GM23248 (cell line): ENCODE data around the gene STX1B. TPM values are rescaled to one million over a fixed set of nuclear protein-coding genes. Genes with fewer than 3 reads are reported as not detected.
"Not testable (repeated sequence)": the region's sequence is repeated elsewhere in the genome, so short reads cannot be mapped to it uniquely, and the experiment has no call there.

Experiments used
- DNase-seq: peaks from one replicate; pipeline ENCODE4 v3.0.0-alpha.2; 2015
- H2AFZ ChIP-seq: fragments of 200-600 bp; sonication (generic); 2 replicates; pipeline ENCODE4 v1.6.1; 2016; ENCODE audit warnings: antibody characterized with exemption
- H3F3A ChIP-seq: fragments of 200-600 bp; sonication (generic); 2 replicates; pipeline ENCODE4 v1.6.1; 2016; ENCODE audit warnings: mild to moderate bottlenecking, antibody characterized with exemption, mixed run types; ENCODE audit not compliant: insufficient read depth
- H3K27ac ChIP-seq: fragments of 200-600 bp; sonication (generic); 2 replicates; pipeline ENCODE4 v1.5.1; 2016; ENCODE audit warnings: mild to moderate bottlenecking
- H3K27me3 ChIP-seq: fragments of 200-600 bp; sonication (generic); replicated peaks from 2 replicates; pipeline ENCODE4 v1.6.1; 2016; ENCODE audit warnings: mild to moderate bottlenecking; ENCODE audit not compliant: insufficient read depth
- H3K36me3 ChIP-seq: fragments of 200-600 bp; sonication (generic); 2 replicates; pipeline ENCODE4 v1.6.1; 2016; ENCODE audit warnings: low read depth, mild to moderate bottlenecking
- H3K4me1 ChIP-seq: fragments of 200-600 bp; sonication (generic); 2 replicates; pipeline ENCODE4 v1.6.1; 2016; ENCODE audit warnings: mild to moderate bottlenecking; ENCODE audit not compliant: insufficient read depth
- H3K4me2 ChIP-seq: fragments of 200-600 bp; sonication (generic); one replicate; pipeline ENCODE4 v1.6.1; 2016; ENCODE audit warnings: mild to moderate bottlenecking; ENCODE audit not compliant: unreplicated experiment
- H3K4me3 ChIP-seq: fragments of 200-600 bp; sonication (generic); 2 replicates; pipeline ENCODE4 v1.5.1; 2016; ENCODE audit warnings: mild to moderate bottlenecking
- H3K79me2 ChIP-seq: fragments of 200-600 bp; sonication (generic); 2 replicates; pipeline ENCODE4 v1.6.1; 2016; ENCODE audit warnings: mild to moderate bottlenecking; ENCODE audit not compliant: insufficient read depth
- H3K9ac ChIP-seq: fragments of 200-600 bp; sonication (generic); 2 replicates; pipeline ENCODE4 v1.6.1; 2016; ENCODE audit warnings: mild to moderate bottlenecking
- H3K9me2 ChIP-seq: fragments of 200-600 bp; sonication (generic); 2 replicates; pipeline ENCODE4 v1.6.1; 2016; ENCODE audit warnings: mixed run types, mild to moderate bottlenecking, moderate library complexity; ENCODE audit not compliant: insufficient read depth
- H3K9me3 ChIP-seq: fragments of 200-600 bp; sonication (generic); one replicate; pipeline ENCODE4 v1.6.1; 2017; ENCODE audit warnings: low read depth
- H4K20me1 ChIP-seq: fragments of 200-600 bp; sonication (generic); 2 replicates; pipeline ENCODE4 v1.6.0; 2016; ENCODE audit not compliant: insufficient read depth
- EZH2 ChIP-seq: fragments of 200-600 bp; sonication (generic); IDR thresholded peaks from 2 replicates; pipeline ENCODE4 v1.6.1; 2018; ENCODE audit warnings: antibody characterized with exemption, mild to moderate bottlenecking; ENCODE audit not compliant: insufficient read depth, poor library complexity, severe bottlenecking
- EZH2phosphoT487 ChIP-seq: fragments of 200-600 bp; sonication (generic); IDR thresholded peaks from 2 replicates; pipeline ENCODE4 v1.6.1; 2018; ENCODE audit warnings: antibody characterized with exemption, moderate library complexity, mild to moderate bottlenecking, low read depth; ENCODE audit not compliant: insufficient read depth
- WGBS, 2 experiments: methylation state at CpG; one replicate each; pipeline ENCODE4 v1.1.6; 2015 to 2017; ENCODE audit warnings: low lambda C conversion rate in 2 of 2, low coverage in 1 of 2; ENCODE audit errors: missing lambda C conversion rate in 2 of 2; 5-methylcytosine and 5-hydroxymethylcytosine counted together
- in situ Hi-C: fragments of 300-500 bp; cut with MboI; formaldehyde crosslinking; loops from 2 replicates; pipeline ENCODE4 v1.15.0; 2020
- polyA plus RNA-seq: library from polyadenylated mRNA; unstranded; fragments of >200 nt; fragmentation: Nextera tagmentation; extraction: Ambion mirVana; gene quantifications from 2 replicates; pipeline ENCODE4 v1.2.1, GENCODE V29; 2016
- total RNA-seq: library from RNA; depleted of rRNA; stranded (reverse); fragments of >200 nt; shearing (Covaris generic); gene quantifications from 2 replicates; pipeline ENCODE4 v1.2.3, GENCODE V29; 2014

Gene STX1B
- total and polyA plus RNA-seq, 2 experiments from 2014 or later: 0.23 to 2.3 TPM

DNA sequence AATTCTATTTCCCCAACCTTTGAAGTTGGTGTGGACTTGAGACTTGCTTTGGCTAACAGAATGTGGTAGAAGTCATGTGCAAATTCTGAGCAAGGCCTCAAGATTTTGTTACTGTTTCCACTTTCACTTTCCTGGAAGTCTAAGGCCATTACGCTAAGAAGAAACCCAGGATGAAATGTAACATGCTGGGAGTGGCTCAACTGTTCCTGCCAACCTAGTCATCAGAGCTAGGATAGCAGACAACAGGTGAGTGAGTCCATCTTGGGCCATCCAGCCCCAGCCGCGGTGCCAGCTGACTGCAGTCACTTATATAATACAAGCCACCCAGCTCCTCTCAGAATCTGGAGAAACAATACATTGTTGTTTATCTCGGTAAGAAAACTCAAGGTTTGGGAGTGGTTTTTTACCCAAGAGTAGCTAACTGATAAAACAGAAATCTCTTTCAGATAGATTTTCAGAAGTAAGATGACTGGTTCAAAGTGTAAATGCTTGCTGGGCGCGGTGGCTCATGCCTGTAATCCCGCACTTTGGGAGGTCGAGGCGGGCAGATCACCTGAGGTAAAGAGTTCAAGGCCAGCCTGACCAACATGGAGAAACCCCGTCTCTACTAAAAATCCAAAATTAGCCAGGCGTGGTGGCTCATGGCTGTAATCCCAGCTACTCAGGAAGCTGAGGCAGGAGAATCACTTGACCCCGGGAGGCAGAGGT, 12.3 kb upstream of the STX1B start:
- Histone ChIP-seq H3K36me3 (no peaks in the 10 kb centered on the region), H3K9me3 (no peaks in the 10 kb centered on the region), H2AFZ (no peak overlapping the region), H3K9me2 (no peaks in the 10 kb centered on the region), H3K4me2 (no peak overlapping the region), H3K79me2 (no peaks in the 10 kb centered on the region), H3K4me3 (no peak overlapping the region), H4K20me1 (no peaks in the 10 kb centered on the region), H3K27ac (no peak overlapping the region), H3K9ac (no peak overlapping the region), H3K27me3 (no peaks in the 10 kb centered on the region), H3K4me1 (no peaks in the 10 kb centered on the region), H3F3A (no peaks in the 10 kb centered on the region)
- 83% methylated on average over 12 of the region's 12 CpGs for WGBS, 2 experiments
- DNase-seq: peak; percentile 2
- TF ChIP-seq EZH2: no peak
- no peak for TF ChIP-seq EZH2phosphoT487
- in situ Hi-C loops: no loop called here

DNA sequence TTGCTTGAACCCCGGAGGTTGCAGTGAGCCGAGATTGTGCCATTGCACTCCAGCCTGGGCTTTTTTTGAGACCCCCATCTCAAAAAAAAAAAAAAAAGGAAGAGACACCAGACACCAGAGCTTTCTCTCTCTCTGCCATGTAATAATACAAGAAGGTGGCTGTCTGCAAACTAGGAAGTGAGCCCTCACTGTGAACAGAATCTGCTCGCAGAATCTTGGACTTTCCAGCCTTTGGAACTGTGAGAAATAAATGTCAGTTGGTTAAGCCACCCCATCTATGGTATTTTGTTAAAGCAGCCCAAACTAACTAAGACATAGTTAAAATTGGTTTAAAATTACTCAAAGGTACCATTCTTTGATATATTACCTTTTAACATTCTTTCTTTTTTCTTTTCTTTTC, 10.1 kb upstream of the STX1B start:
- no peak overlapping the region for H3K9ac ChIP-seq
- no peaks in the 10 kb centered on the region for H3K79me2 ChIP-seq
- H4K20me1 ChIP-seq: no peaks in the 10 kb centered on the region
- H3K27ac ChIP-seq: no peak overlapping the region
- no peak for DNase-seq
- in situ Hi-C loops: no loop called here
- no peak overlapping the region for H3K4me2 ChIP-seq
- no peak overlapping the region for H2AFZ ChIP-seq
- 83 to 90% methylated on average over 3 of the region's 3 CpGs for WGBS, 2 experiments
- no peak overlapping the region for H3K4me3 ChIP-seq
- no peaks in the 10 kb centered on the region for H3K9me3 ChIP-seq
- no peaks in the 10 kb centered on the region for H3K9me2 ChIP-seq
- H3F3A ChIP-seq: no peaks in the 10 kb centered on the region
- H3K36me3 ChIP-seq: no peaks in the 10 kb centered on the region
- no peaks in the 10 kb centered on the region for H3K4me1 ChIP-seq
- TF ChIP-seq EZH2 (no peak), EZH2phosphoT487 (no peak)
- H3K27me3 ChIP-seq: no peaks in the 10 kb centered on the region

DNA sequence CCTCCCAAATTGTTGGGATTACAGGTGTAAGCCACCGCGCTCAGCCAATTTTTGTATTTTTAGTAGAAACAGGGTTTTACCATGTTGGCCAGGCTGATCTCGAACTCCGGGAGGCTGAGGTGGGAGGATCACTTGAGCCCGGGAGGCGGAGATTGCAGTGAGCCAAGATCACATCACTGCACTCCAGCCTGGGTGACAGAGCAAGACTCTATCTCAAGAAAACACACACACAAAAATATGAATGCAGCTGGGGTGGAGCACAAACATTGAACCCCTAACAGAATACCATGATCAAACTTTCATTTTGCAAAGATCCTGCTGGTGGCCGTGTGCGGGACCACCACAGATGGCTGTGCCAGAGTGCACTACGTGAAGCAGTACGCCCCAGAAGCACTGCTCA, 7.3 kb upstream of the STX1B start:
- H3K4me1 ChIP-seq, in situ Hi-C loops: not testable (repeated sequence)
- WGBS, 2 experiments: 89 to 91% methylated on average over 10 of the region's 10 CpGs

DNA sequence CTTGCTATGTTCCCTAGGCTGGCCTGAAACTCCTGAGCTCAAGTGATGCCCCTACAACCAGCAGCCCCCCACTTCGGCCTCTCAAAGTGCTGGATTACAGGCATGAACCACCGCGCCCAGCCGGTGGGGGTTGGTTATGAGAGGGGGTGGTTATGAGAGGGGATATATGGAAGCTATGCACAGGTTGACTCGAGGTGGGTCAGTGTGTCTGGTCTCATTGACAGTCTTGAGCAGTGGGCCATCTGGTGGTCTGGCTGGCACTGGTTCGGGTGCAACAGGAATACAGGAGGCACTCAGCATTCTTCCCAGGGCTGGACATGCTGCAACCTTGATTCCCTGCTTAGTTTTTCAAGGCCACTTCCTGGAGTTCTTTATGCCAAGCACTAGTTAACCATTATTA, 5.6 kb upstream of the STX1B start:
- Histone ChIP-seq H3K27me3 (no peaks in the 10 kb centered on the region), H2AFZ (no peak overlapping the region), H3F3A (no peaks in the 10 kb centered on the region), H3K9me2 (no peaks in the 10 kb centered on the region), H4K20me1 (no peaks in the 10 kb centered on the region), H3K9me3 (no peaks in the 10 kb centered on the region), H3K9ac (no peak overlapping the region), H3K27ac (no peak overlapping the region), H3K79me2 (no peaks in the 10 kb centered on the region), H3K36me3 (no peaks in the 10 kb centered on the region), H3K4me2 (no peak overlapping the region), H3K4me1 (0 out of 2 replicates have a peak, but pooled peaks cover 1% of the 10 kb centered on the region), H3K4me3 (no peak overlapping the region)
- TF ChIP-seq EZH2phosphoT487: no peak
- no peak for TF ChIP-seq EZH2
- DNase-seq: no peak
- in situ Hi-C loops: no loop called here
- WGBS, 2 experiments: 69 to 70% methylated on average over 6 of the region's 6 CpGs

More for the DNA sequence above, 7.3 kb upstream of the STX1B start:
- not testable (repeated sequence) for H3K4me3 ChIP-seq, H2AFZ ChIP-seq, H3K4me2 ChIP-seq, H3F3A ChIP-seq, H3K9me2 ChIP-seq, DNase-seq, H3K9ac ChIP-seq, H3K9me3 ChIP-seq, H3K79me2 ChIP-seq, H4K20me1 ChIP-seq, H3K27me3 ChIP-seq, H3K36me3 ChIP-seq, H3K27ac ChIP-seq

DNA sequence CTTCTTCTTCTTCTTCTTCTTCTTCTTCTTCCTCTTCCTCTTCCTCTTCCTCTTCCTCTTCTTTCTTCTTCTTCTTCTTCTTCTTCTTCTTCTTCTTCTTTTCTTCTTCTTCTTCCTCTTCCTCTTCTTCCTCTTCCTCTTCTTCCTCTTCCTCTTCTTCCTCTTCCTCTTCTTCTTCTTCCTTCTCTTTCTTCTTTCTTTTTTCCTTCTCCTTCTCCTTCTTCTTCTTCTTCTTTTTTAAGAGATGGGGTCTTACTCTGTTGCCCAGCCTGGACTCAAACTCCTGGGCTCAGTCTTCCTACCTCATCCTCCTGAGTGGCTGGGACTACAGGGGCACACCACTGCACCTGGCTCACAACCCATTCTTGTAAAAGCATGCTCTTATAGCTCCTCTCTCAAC, 2.9 kb upstream of the STX1B start:
- in situ Hi-C loops, DNase-seq, H4K20me1 ChIP-seq, H3K27ac ChIP-seq, H3K79me2 ChIP-seq, H3K9me3 ChIP-seq, H3K4me2 ChIP-seq, H3K36me3 ChIP-seq, H3K9ac ChIP-seq, H3K4me3 ChIP-seq, H3F3A ChIP-seq, H3K27me3 ChIP-seq, H2AFZ ChIP-seq, H3K9me2 ChIP-seq: not testable (repeated sequence)
- H3K4me1 ChIP-seq: peaks cover 11% of the 10 kb centered on the region

DNA sequence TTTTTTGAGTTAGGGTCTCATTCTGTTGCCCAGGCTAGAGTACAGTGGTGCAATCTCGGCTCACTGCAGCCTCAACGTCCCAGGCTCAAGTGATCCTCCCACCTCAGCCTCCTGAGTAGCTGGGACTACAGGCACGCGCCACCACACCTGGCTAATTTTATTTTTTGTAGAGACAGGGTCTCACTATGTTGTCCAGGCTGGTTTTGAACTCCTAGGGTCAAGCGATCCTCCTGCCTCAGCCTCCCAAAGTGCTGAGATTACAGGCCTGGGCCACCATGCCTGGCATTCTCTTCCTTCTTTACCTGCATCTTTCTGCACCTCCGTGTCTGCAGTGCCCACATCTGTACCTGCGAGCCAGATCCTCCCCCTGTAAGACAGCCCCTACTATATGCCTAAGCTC, 1.4 kb upstream of the STX1B start:
- H3K4me1 ChIP-seq: peaks cover 17% of the 10 kb centered on the region
- H2AFZ ChIP-seq, H3K4me3 ChIP-seq, H3K4me2 ChIP-seq, in situ Hi-C loops, H3K27ac ChIP-seq, DNase-seq, H3F3A ChIP-seq, H3K9ac ChIP-seq, H4K20me1 ChIP-seq, H3K9me3 ChIP-seq, H3K27me3 ChIP-seq, H3K9me2 ChIP-seq, H3K36me3 ChIP-seq, H3K79me2 ChIP-seq: not testable (repeated sequence)
- 75 to 82% methylated on average over 7 of the region's 7 CpGs for WGBS, 2 experiments
